H1 (cell line): ENCODE results near the gene ITGB2. TPM values are rescaled to one million over a fixed set of nuclear protein-coding genes. Genes with fewer than 3 reads are reported as not detected.

Experiments
- CTCF ChIA-PET: fragments of 300-600 bp; sonication (Branson Sonifier 250); formaldehyde crosslinking; loops from one replicate; lab custom pipeline; 2021; ENCODE audit not compliant: partially characterized antibody; lab: Charles Lee
- POLR2A ChIA-PET: fragments of 300-600 bp; sonication (Branson Sonifier 250); formaldehyde crosslinking; loops from one replicate; lab custom pipeline; 2021; ENCODE audit warnings: inconsistent platforms; ENCODE audit not compliant: partially characterized antibody; lab: Charles Lee
- DNase-seq, 2 experiments: peaks; one replicate each; pipeline versions ENCODE4 v3.0.0 to v3.0.0-alpha.2; 2010 to 2022; ENCODE audit warnings: low spot score in 2 of 2, low read depth in 1 of 2, mixed read lengths in 1 of 2
- FAIRE-seq: peaks from 2 replicates; lab custom pipeline; 2011; peaks lifted over from hg19 to GRCh38; lab: Jason Lieb, UNC
- H2AFZ ChIP-seq: 2 replicates; pipeline ENCODE4 v1.8.1; 2012; ENCODE audit warnings: low read length, inconsistent platforms
- H2AK5ac ChIP-seq: 2 replicates; pipeline ENCODE4 v1.6.1; 2013; ENCODE audit warnings: low read depth, low read length
- H2BK120ac ChIP-seq: replicated peaks from 2 replicates; pipeline ENCODE3; 2013; ENCODE audit warnings: low read depth, low read length, inconsistent platforms
- H2BK12ac ChIP-seq: 2 replicates; pipeline ENCODE4 v1.6.1; 2013; ENCODE audit warnings: low read depth, low read length
- H2BK15ac ChIP-seq: 2 replicates; pipeline ENCODE4 v1.6.1; 2013; ENCODE audit warnings: low read length
- H2BK20ac ChIP-seq: 2 replicates; pipeline ENCODE4 v1.6.1; 2013; ENCODE audit warnings: low read length
- H2BK5ac ChIP-seq: 2 replicates; pipeline ENCODE4 v1.6.1; 2013; ENCODE audit warnings: low read depth, low read length
- H3K14ac ChIP-seq: 2 replicates; pipeline ENCODE4 v1.6.1; 2013; ENCODE audit warnings: inconsistent platforms; ENCODE audit not compliant: insufficient read length
- H3K18ac ChIP-seq: 2 replicates; pipeline ENCODE4 v1.6.1; 2013; ENCODE audit warnings: low read length; ENCODE audit errors: extremely low read depth
- H3K23ac ChIP-seq: 2 replicates; pipeline ENCODE4 v1.6.1; 2013; ENCODE audit warnings: inconsistent platforms; ENCODE audit not compliant: insufficient read length
- H3K23me2 ChIP-seq: 2 replicates; pipeline ENCODE4 v1.6.1; 2013; ENCODE audit warnings: low read depth, low read length
- H3K27ac ChIP-seq: 2 replicates; pipeline ENCODE4 v1.6.1; 2011; ENCODE audit warnings: low read depth, low read length, inconsistent platforms
- H3K27me3 ChIP-seq, 4 experiments: replicated peaks in 1 of 4; 1 replicate in 1 of 4; 2 replicates in 3 of 4; pipeline versions ENCODE4 v1.6.1 to v1.8.1; 2011 to 2013; ENCODE audit warnings: low read length in 3 of 4, mild to moderate bottlenecking in 3 of 4, inconsistent platforms in 2 of 4, mixed read lengths in 2 of 4, moderate library complexity in 1 of 4; ENCODE audit not compliant: control insufficient read depth in 3 of 4, insufficient read depth in 3 of 4; ENCODE audit errors: extremely low read depth in 1 of 4
- H3K36me3 ChIP-seq, 4 experiments: 2 replicates each; pipeline versions ENCODE4 v1.6.1 to v1.8.1; 2011 to 2013; ENCODE audit warnings: mild to moderate bottlenecking in 4 of 4, low read length in 3 of 4, moderate library complexity in 2 of 4, control low read depth in 1 of 4, inconsistent platforms in 1 of 4; ENCODE audit not compliant: insufficient read depth in 4 of 4, control insufficient read depth in 2 of 4
- H3K4ac ChIP-seq: replicated peaks from 2 replicates; pipeline ENCODE3; 2013; ENCODE audit warnings: low read length, low read depth, mixed read lengths, inconsistent platforms; ENCODE audit not compliant: insufficient read length
- H3K4me1 ChIP-seq, 4 experiments: replicated peaks in 1 of 4; 1 replicate in 1 of 4; 2 replicates in 3 of 4; pipeline versions ENCODE4 v1.6.1 to v1.8.1; 2011 to 2013; ENCODE audit warnings: low read length in 3 of 4, inconsistent platforms in 2 of 4, mixed read lengths in 1 of 4; ENCODE audit not compliant: insufficient read depth in 4 of 4, control insufficient read depth in 3 of 4
- H3K4me2 ChIP-seq, 2 experiments: 2 replicates each; pipeline versions ENCODE4 v1.6.1 to v1.8.1; 2011 to 2013; ENCODE audit warnings: low read depth in 2 of 2, low read length in 2 of 2, control low read depth in 1 of 2, inconsistent platforms in 1 of 2, mild to moderate bottlenecking in 1 of 2; ENCODE audit not compliant: insufficient read depth in 1 of 2
- H3K4me3 ChIP-seq, 4 experiments: fragments of 200-600, 300-600 bp in 1 of 4; sonication (generic), shearing (Covaris generic), sonication (Bioruptor Twin) in 1 of 4; 2 replicates each; pipeline versions ENCODE4 v1.5.1 to v1.8.1; 2011 to 2016; ENCODE audit warnings: low read length in 4 of 4, low read depth in 3 of 4, control low read depth in 2 of 4, inconsistent platforms in 2 of 4, mild to moderate bottlenecking in 2 of 4, mixed read lengths in 1 of 4, moderate library complexity in 1 of 4; ENCODE audit not compliant: insufficient read depth in 2 of 4; ENCODE audit errors: extremely low read depth in 1 of 4
- H3K56ac ChIP-seq: replicated peaks from 2 replicates; pipeline ENCODE3; 2013; ENCODE audit warnings: low read depth, mild to moderate bottlenecking, mixed read lengths, low read length, inconsistent platforms; ENCODE audit not compliant: insufficient read length
- H3K79me1 ChIP-seq: 2 replicates; pipeline ENCODE4 v1.6.1; 2013; ENCODE audit warnings: low read depth, low read length, control low read depth
- H3K79me2 ChIP-seq, 2 experiments: 2 replicates each; pipeline versions ENCODE4 v1.6.1 to v1.8.1; 2012 to 2013; ENCODE audit warnings: low read length in 2 of 2, mild to moderate bottlenecking in 2 of 2, inconsistent platforms in 1 of 2; ENCODE audit not compliant: insufficient read depth in 2 of 2, control insufficient read depth in 1 of 2
- H3K9ac ChIP-seq, 4 experiments: replicated peaks in 1 of 4; 1 replicate in 1 of 4; 2 replicates in 3 of 4; pipeline versions ENCODE4 v1.6.1 to v1.8.1; 2011 to 2013; ENCODE audit warnings: low read depth in 3 of 4, low read length in 3 of 4, control low read depth in 2 of 4, mild to moderate bottlenecking in 2 of 4, moderate library complexity in 2 of 4, inconsistent platforms in 1 of 4; ENCODE audit errors: extremely low read depth in 1 of 4
- H3K9me3 ChIP-seq, 2 experiments: 2 replicates each; pipeline versions ENCODE4 v1.6.1 to v1.8.1; 2012 to 2013; ENCODE audit warnings: mild to moderate bottlenecking in 2 of 2, moderate library complexity in 2 of 2, control low read depth in 1 of 2, inconsistent platforms in 1 of 2, low read depth in 1 of 2, low read length in 1 of 2, mixed read lengths in 1 of 2; ENCODE audit not compliant: insufficient read depth in 2 of 2
- H4K20me1 ChIP-seq, 2 experiments: replicated peaks in 1 of 2; 2 replicates each; pipeline versions ENCODE3 to v1.8.1; 2011 to 2013; ENCODE audit warnings: inconsistent platforms in 2 of 2, low read length in 2 of 2, mild to moderate bottlenecking in 1 of 2; ENCODE audit not compliant: insufficient read depth in 2 of 2, control insufficient read depth in 1 of 2
- H4K5ac ChIP-seq: 2 replicates; pipeline ENCODE4 v1.6.1; 2013; ENCODE audit warnings: low read length, low read depth, mixed read lengths, inconsistent platforms; ENCODE audit not compliant: insufficient read length
- H4K8ac ChIP-seq: 2 replicates; pipeline ENCODE4 v1.8.0; 2013; ENCODE audit warnings: mild to moderate bottlenecking, moderate library complexity, low read length, inconsistent platforms; ENCODE audit not compliant: insufficient read depth; ENCODE audit errors: extremely low read depth
- H4K91ac ChIP-seq: replicated peaks from 2 replicates; pipeline ENCODE3; 2013; ENCODE audit warnings: low read length, mixed read lengths, inconsistent platforms; ENCODE audit not compliant: insufficient read length
- CBX5 ChIP-seq: fragments of 300-800, 300-1000 bp; sonication (generic); IDR thresholded peaks from 2 replicates; pipeline ENCODE4 v1.7.1; 2016; ENCODE audit warnings: antibody characterized with exemption, low read length, low read depth
- CBX8 ChIP-seq: fragments of 300-800, 300-1000 bp; sonication (generic); IDR thresholded peaks from 2 replicates; pipeline ENCODE4 v1.7.1; 2016; ENCODE audit warnings: low read depth, low read length, borderline replicate concordance
- EP300 ChIP-seq, 2 experiments: IDR thresholded peaks; 1 replicate in 1 of 2; 2 replicates in 1 of 2; pipeline ENCODE4 v1.6.1; 2011 to 2012; ENCODE audit warnings: low read depth in 2 of 2, low read length in 2 of 2, mild to moderate bottlenecking in 2 of 2, borderline replicate concordance in 1 of 2, inconsistent platforms in 1 of 2, moderate library complexity in 1 of 2
- EZH2 ChIP-seq: fragments of 200-600 bp; sonication (generic); IDR thresholded peaks from 2 replicates; pipeline ENCODE4 v1.7.1; 2012; ENCODE audit warnings: low read depth, mild to moderate bottlenecking, moderate library complexity, low read length, inconsistent platforms; ENCODE audit not compliant: severe bottlenecking
- GABPA ChIP-seq: IDR thresholded peaks from 2 replicates; pipeline ENCODE4 v1.6.1; 2011; ENCODE audit warnings: mild to moderate bottlenecking, low read length, moderate library complexity, borderline replicate concordance; ENCODE audit not compliant: insufficient read depth
- JUND ChIP-seq: IDR thresholded peaks from 2 replicates; pipeline ENCODE4 v1.6.1; 2011; ENCODE audit warnings: mild to moderate bottlenecking, improper control_type of control experiment, low read length
- POLR2A ChIP-seq, 2 experiments: IDR thresholded peaks; 1 replicate in 1 of 2; 2 replicates in 1 of 2; pipeline ENCODE4 v1.6.1; 2011; ENCODE audit warnings: low read depth in 2 of 2, low read length in 2 of 2, mild to moderate bottlenecking in 2 of 2; ENCODE audit errors: control extremely low read depth in 1 of 2
- RXRA ChIP-seq: IDR thresholded peaks from 2 replicates; pipeline ENCODE4 v1.6.1; 2011; ENCODE audit warnings: low read depth, mild to moderate bottlenecking, low read length, moderate library complexity; ENCODE audit not compliant: insufficient read depth
- SAP30 ChIP-seq: fragments of 300-600 bp; sonication (generic); IDR thresholded peaks from 2 replicates; pipeline ENCODE4 v1.7.1; 2012; ENCODE audit warnings: low read length, moderate library complexity, mild to moderate bottlenecking, inconsistent platforms; ENCODE audit not compliant: insufficient read depth, insufficient replicate concordance
- SIN3A ChIP-seq, 2 experiments: IDR thresholded peaks in 1 of 2; conservative IDR thresholded peaks in 1 of 2; 2 replicates each; pipeline ENCODE4 v1.6.1; 2011 to 2012; ENCODE audit warnings: low read length in 2 of 2, improper control_type of control experiment in 1 of 2, low read depth in 1 of 2, mild to moderate bottlenecking in 1 of 2
- SIRT6 ChIP-seq: IDR thresholded peaks from one replicate; pipeline ENCODE4 v1.7.1; 2012; ENCODE audit warnings: low read length, inconsistent platforms
- SP1 ChIP-seq: IDR thresholded peaks from 2 replicates; pipeline ENCODE4 v1.6.1; 2011; ENCODE audit warnings: low read depth, low read length
- SRF ChIP-seq: IDR thresholded peaks from 2 replicates; pipeline ENCODE4 v1.6.1; 2011; ENCODE audit warnings: mild to moderate bottlenecking, low read depth, low read length, moderate library complexity
- TAF1 ChIP-seq: IDR thresholded peaks from 2 replicates; pipeline ENCODE4 v1.6.1; 2011; ENCODE audit warnings: mild to moderate bottlenecking, low read depth, low read length
- TCF12 ChIP-seq: IDR thresholded peaks from 2 replicates; pipeline ENCODE4 v1.6.1; 2011; ENCODE audit warnings: low read depth, mild to moderate bottlenecking, low read length
- WGBS, 2 experiments: shearing (Covaris generic) in 1 of 2; methylation state at CpG; one replicate each; pipeline versions ENCODE4 v1.1.6 to v1.1.7; 2013 to 2015; ENCODE audit warnings: low lambda C conversion rate in 2 of 2, mixed read lengths in 2 of 2, inconsistent platforms in 1 of 2, low coverage in 1 of 2, missing lambda C conversion rate in 1 of 2; ENCODE audit not compliant: insufficient replicate concordance in 2 of 2, insufficient coverage in 1 of 2, insufficient read length in 1 of 2; ENCODE audit errors: extremely low coverage in 1 of 2, missing lambda C conversion rate in 1 of 2; 5-methylcytosine and 5-hydroxymethylcytosine counted together
- polyA plus RNA-seq, 7 experiments: library from polyadenylated mRNA; depleted of rRNA in 3 of 7; stranded (reverse) in 5 of 7; unstranded in 2 of 7; fragments of >200 nt in 5 of 7; fragments of 200-250 nt in 2 of 7; gene quantifications; 1 replicate in 5 of 7; 2 replicates in 1 of 7; 4 replicates in 1 of 7; pipeline versions ENCODE4 v1.2.1 to v1.2.3, GENCODE V29; 2011 to 2013; ENCODE audit warnings: missing spikeins in 2 of 7, mixed read lengths in 2 of 7
- total RNA-seq: library from RNA; stranded (reverse); fragmentation: NEBNext Ultra II Directional; extraction: Animal tissue kit (Norgen Biotek cat#: 25700); gene quantifications from 2 replicates; pipeline ENCODE4 v1.2.1, GENCODE V29; 2021

Gene ITGB2
- total and polyA plus RNA-seq, 2 of the 8 experiments (the other 6 are each of a cell fraction or from before 2014, with no cell fraction given): 0.24 to 0.63 TPM

DNA sequence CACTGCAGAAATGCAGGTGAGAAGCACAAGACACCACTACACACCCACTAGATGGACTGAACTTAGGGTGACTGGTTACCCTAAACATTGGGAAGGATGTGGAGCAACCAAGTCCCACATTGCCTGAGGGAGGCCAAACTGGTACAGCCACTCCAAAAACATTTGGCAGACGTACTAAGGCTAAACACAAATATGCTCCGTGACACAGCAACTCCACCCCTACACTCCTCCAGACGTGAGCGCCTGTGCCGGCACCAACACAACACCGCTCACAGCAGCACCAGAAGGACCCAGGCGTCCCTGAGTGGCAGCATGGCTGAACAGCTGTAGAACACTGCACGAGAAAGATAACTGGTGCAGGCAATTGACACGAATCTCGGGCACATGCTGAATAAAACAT, 61.9 kb downstream of the ITGB2 start:
- CTCF ChIA-PET: interaction anchor here (1.9 kb wide), 1 partner anchor 13 kb away, joined by 6 read pairs; no protein-coding TSS in a partner anchor

More for the DNA sequence above, 61.9 kb downstream of the ITGB2 start:
- Histone ChIP-seq H3K4me1 (peaks cover 0 to 3% (median under 1%) of the 10 kb centered on the region in 4 experiments; a peak in 2 of 7 replicates), H3K27me3 (no peaks in the 10 kb centered on the region), H2BK12ac (no peak overlapping the region), H3K23ac (no peak overlapping the region), H2BK5ac (no peak overlapping the region), H2BK20ac (no peak overlapping the region), H3K18ac (no peak overlapping the region), H3K79me2 (peaks cover 5 to 48% of the 10 kb centered on the region in 2 experiments), H3K4me2 (no peak overlapping the region), H2BK15ac (no peak overlapping the region), H2AFZ (no peak overlapping the region), H3K4ac (no peak overlapping the region), H3K14ac (no peak overlapping the region), H4K20me1 (peaks cover 18 to 46% of the 10 kb centered on the region in 2 experiments), H4K8ac (no peak overlapping the region; the same call in 1 of the 2 replicates), H3K9ac (no peak overlapping the region), H2AK5ac (no peak overlapping the region), H4K5ac (no peak overlapping the region), H3K9me3 (no peaks in the 10 kb centered on the region), H4K91ac (no peak overlapping the region), H3K56ac (no peak overlapping the region), H3K23me2 (no peaks in the 10 kb centered on the region), H3K4me3 (no peak overlapping the region), H3K79me1 (peaks cover 8% of the 10 kb centered on the region; the same call in 1 of the 2 replicates), H3K36me3 (peaks cover 6 to 48% (median 31%) of the 10 kb centered on the region in 4 experiments; a peak in 7 of 8 replicates), H3K27ac (no peak overlapping the region), H2BK120ac (no peak overlapping the region)
- POLR2A ChIA-PET: no interaction called here
- WGBS, 2 experiments: 92% methylated on average over 10 of the region's 10 CpGs; no CpG with 5 or more reads in 1 of the 2 experiments
- no peak for TF ChIP-seq SIRT6
- TF ChIP-seq GABPA: no peak
- TF ChIP-seq TCF12: no peak
- TF ChIP-seq SAP30: no peak
- no peak for TF ChIP-seq SRF
- TF ChIP-seq CBX5: no peak
- TF ChIP-seq TAF1: no peak
- no peak for TF ChIP-seq RXRA
- TF ChIP-seq EZH2: no peak
- no peak for TF ChIP-seq POLR2A (IDR thresholded peaks at IDR 0.05; ENCODE audit: control extremely low read depth in 1 of 2, low read depth in 2 of 2, low read length in 2 of 2)
- TF ChIP-seq EP300 (IDR thresholded peaks at IDR 0.05; ENCODE audit: borderline replicate concordance in 1 of 2, low read depth in 2 of 2, low read length in 2 of 2): no peak
- no peak for TF ChIP-seq CBX8
- TF ChIP-seq SIN3A (conservative IDR thresholded peaks at IDR 0.05 in 1 of 2, IDR thresholded peaks at IDR 0.05 in 1 of 2; ENCODE audit: low read depth in 1 of 2, low read length in 2 of 2): no peak
- TF ChIP-seq JUND: no peak
- no peak for TF ChIP-seq SP1
- no peak for FAIRE-seq
- DNase-seq: no peak
